ENCODE measurements around the gene MYO3B. TPM values are rescaled to one million over a fixed set of nuclear protein-coding genes. Genes with fewer than 3 reads are reported as not detected.
A peak's percentile ranks its signal among the peaks of the same experiment; 100 is the strongest.

The MYO3B gene
- total RNA-seq, 1 experiment from 2014 or later, result 0.63 TPM

- WGBS (ENCODE audit: extremely low coverage, insufficient read length, low lambda C conversion rate), result no CpG with 5 or more reads among the region's 6 CpGs
- peak overlapping the region in 1 of 2 experiments; percentile 39; a peak in 1 of 5 replicates for H3K4me3 Mint-ChIP-seq
Measured at GRCh38 chr2:170408461-170409163, 230.7 kb downstream of the MYO3B start.

More at GRCh38 chr2:170408461-170409163, 230.7 kb downstream of the MYO3B start:
- Mint-ChIP-seq H3K4me1 (peaks cover 10 to 16% of the 10 kb centered on the region in 2 experiments), H3K27ac (no peak overlapping the region), H3K9me3 (no peaks in the 10 kb centered on the region; a peak in 1 of 5 replicates), H3K36me3 (ENCODE audit: insufficient read depth in 1 of 3, low read depth in 3 of 3) (0 out of 7 replicates have a peak, but pooled peaks cover 0 to 1% (median 0%) of the 10 kb centered on the region in 3 experiments), H3K27me3 (ENCODE audit: low read depth) (peaks cover 13% of the 10 kb centered on the region)
- Histone ChIP-seq H3K23ac (ENCODE audit: insufficient read length, low read depth, low read length) (no peak overlapping the region), H3K9ac (ENCODE audit: extremely low read depth, insufficient read length, low read length) (no peak overlapping the region), H4K91ac (ENCODE audit: insufficient read length, low read depth, low read length) (no peak overlapping the region), H2BK15ac (ENCODE audit: low read depth, low read length) (no peak overlapping the region), H2BK120ac (ENCODE audit: low read depth, low read length, poor library complexity, severe bottlenecking) (no peak overlapping the region), H4K20me1 (ENCODE audit: control insufficient read depth, insufficient read depth, insufficient read length) (no peaks in the 10 kb centered on the region), H3K4ac (ENCODE audit: low read depth, low read length) (no peak overlapping the region), H3K56ac (ENCODE audit: insufficient read length, low read depth, low read length) (no peak overlapping the region), H3K23me2 (ENCODE audit: insufficient read length, low read depth, low read length, poor library complexity, severe bottlenecking) (no peaks in the 10 kb centered on the region), H3K18ac (ENCODE audit: insufficient read length, low read depth, low read length) (no peak overlapping the region), H4K8ac (replicated peaks; ENCODE audit: insufficient read length, low read depth, low read length) (no peak overlapping the region), H3K27ac (ENCODE audit: insufficient read length, low read depth, low read length) (no peak overlapping the region), H2BK20ac (ENCODE audit: low read depth, low read length, poor library complexity, severe bottlenecking) (no peak overlapping the region), H2AK5ac (ENCODE audit: insufficient read length, low read length) (no peak overlapping the region), H2AFZ (ENCODE audit: low read length) (no peak overlapping the region), H3K27me3 (ENCODE audit: insufficient read depth, low read length) (no peaks in the 10 kb centered on the region), H3K79me1 (ENCODE audit: insufficient read depth, low read depth, low read length, poor library complexity, severe bottlenecking) (no peaks in the 10 kb centered on the region), H3K79me2 (ENCODE audit: insufficient read depth, low read length) (no peaks in the 10 kb centered on the region), H3K4me2 (ENCODE audit: insufficient read depth, insufficient read length, low read length) (no peak overlapping the region), H3K14ac (ENCODE audit: insufficient read depth, low read length) (no peak overlapping the region), H2BK5ac (ENCODE audit: insufficient read length, low read length) (no peak overlapping the region), H3T11ph (ENCODE audit: low read length) (no peak overlapping the region), H4K5ac (ENCODE audit: insufficient read length, low read depth, low read length) (no peak overlapping the region), H3K4me1 (ENCODE audit: insufficient read depth, low read length) (no peaks in the 10 kb centered on the region), H2BK12ac (ENCODE audit: insufficient read length, low read depth, low read length) (no peak overlapping the region), H3K9me3 (ENCODE audit: control insufficient read depth, low read depth, low read length) (no peaks in the 10 kb centered on the region)
- no peak for TF ChIP-seq CTCF (conservative IDR thresholded peaks at IDR 0.05)
- DNase-seq, result peak; percentile 49

Measured in H9 (cell line).